Activated T-cell treated with anti-CD3 and anti-CD28 coated beads, Interleukin-2, amount 50 U/mL, for 48 hours (primary cell): ENCODE measurements around the gene FLVCR2.
"Not testable (repeated sequence)": the region's sequence is repeated elsewhere in the genome, so short reads cannot be mapped to it uniquely, and the experiment has no call there.

Source experiments
- DNase-seq, 2 experiments: peaks; one replicate each; pipeline ENCODE4 v3.0.0-alpha.2; 2020

Gene FLVCR2

GRCh38 chr14:75672605-75673192, 94.3 kb downstream of the FLVCR2 start:
- DNase-seq, result no peak

GRCh38 chr14:75673345-75674035, 95.1 kb downstream of the FLVCR2 start:
- DNase-seq, result no peak

- no peak for DNase-seq
Measured at GRCh38 chr14:75675265-75675960, 97.0 kb downstream of the FLVCR2 start.

- DNase-seq, result no peak
Measured at GRCh38 chr14:75685910-75686309, 107.5 kb downstream of the FLVCR2 start.

- no peak for DNase-seq
Measured at GRCh38 chr14:75689012-75689411, 110.6 kb downstream of the FLVCR2 start.

GRCh38 chr14:75690010-75690409, 111.6 kb downstream of the FLVCR2 start:
- DNase-seq, result no peak

GRCh38 chr14:75695025-75695424, 116.6 kb downstream of the FLVCR2 start:
- not testable (repeated sequence) for DNase-seq

GRCh38 chr14:75697386-75697785, 119.0 kb downstream of the FLVCR2 start:
- DNase-seq, result no peak
